Adrenal gland (tissue), 12 donors: ENCODE results near the gene DGCR8. TPM values are rescaled to one million over a fixed set of nuclear protein-coding genes. Genes with fewer than 3 reads are reported as not detected.

Experiments
- DNase-seq, 7 donors: peaks; one replicate each; pipeline ENCODE4 v3.0.0-alpha.2; 2019 to 2020
- H3K27ac ChIP-seq, 5 donors: fragments of 200-600 bp; sonication (generic) in 4 of 5; 1 replicate in 3 of 5; 2 replicates in 2 of 5; pipeline versions ENCODE4 v1.5.1 to v1.8.0; 2016 to 2020; ENCODE audit warnings: mild to moderate bottlenecking in 1 of 5
- H3K27me3 ChIP-seq: fragments of 200-600 bp; 2 replicates; pipeline ENCODE4 v1.8.0; 2021
- H3K36me3 ChIP-seq, 2 donors: fragments of 200-600 bp; replicated peaks in 1 of 2; 1 replicate in 1 of 2; 2 replicates in 1 of 2; pipeline versions ENCODE4 v1.5.1 to v1.8.0; 2018 to 2022
- H3K4me1 ChIP-seq, 2 donors: fragments of 200-600 bp; replicated peaks in 1 of 2; 1 replicate in 1 of 2; 2 replicates in 1 of 2; pipeline versions ENCODE4 v1.5.1 to v1.8.0; 2018 to 2021
- H3K4me3 ChIP-seq, 4 donors: fragments of 200-600 bp; sonication (generic) in 3 of 4; one replicate each; pipeline ENCODE4 v1.5.1; 2016 to 2018
- H3K9me3 ChIP-seq, 3 donors: fragments of 200-600 bp; sonication (generic) in 1 of 3; replicated peaks in 1 of 3; 1 replicate in 2 of 3; 2 replicates in 1 of 3; pipeline versions ENCODE4 v1.5.1 to v1.8.0; 2016 to 2021
- POLR2A ChIP-seq, 2 donors: fragments of 450-650 bp; IDR thresholded peaks; one replicate each; pipeline ENCODE4 v1.6.1; 2017; ENCODE audit warnings: antibody characterized with exemption in 2 of 2, mild to moderate bottlenecking in 2 of 2, moderate library complexity in 1 of 2
- WGBS, 4 donors: extraction: QIAGEN DNeasy Blood & Tissue Kit in 2 of 4; methylation state at CpG; one replicate each; pipeline versions ENCODE4 v1.1.5 to v1.1.7; 2013 to 2017; 5-methylcytosine and 5-hydroxymethylcytosine counted together
- intact Hi-C, 2 donors: fragments of 100-400 bp; cut with DNase I; formaldehyde crosslinking; loops; one replicate each; pipeline versions ENCODE4 v1.14.1 to v1.15.0; 2022 to 2023
- polyA plus RNA-seq, 3 donors: library from polyadenylated mRNA; stranded (reverse); fragments of 200-250 nt in 2 of 3; fragments of 350-450 nt in 1 of 3; fragmentation: Illumina TruSeq in 1 of 3; extraction: RNeasy Lipid Tissue Mini Kit (QIAGEN cat#74804) in 1 of 3; gene quantifications; one replicate each; pipeline ENCODE4 v1.2.3, GENCODE V29; 2013 to 2014
- total RNA-seq, 9 donors: library from RNA; depleted of rRNA in 4 of 9; stranded (reverse); fragments of >200 nt in 4 of 9; fragments of 120-200 nt in 1 of 9; fragmentation: NEBNext Ultra II Directional in 1 of 9; extraction: Animal tissue kit (Norgen Biotek cat#: 25700) in 1 of 9; gene quantifications; one replicate each; pipeline versions ENCODE4 v1.1.0 to v1.2.4, GENCODE V29; 2013 to 2023
- TF ChIP-seq, protein P1 (sequence below), 6 experiments: fragments of 450-650 bp in 4 of 6; fragments of 200-600 bp in 2 of 6; sonication (generic) in 1 of 6; IDR thresholded peaks; 1 replicate in 5 of 6; 2 replicates in 1 of 6; pipeline versions ENCODE4 v1.5.1 to v1.8.0; 2016 to 2021; ENCODE audit warnings: antibody characterized with exemption in 6 of 6, mild to moderate bottlenecking in 2 of 6, moderate library complexity in 1 of 6
- donor health status: healthy with polysubstance abuse.
- donor health status: Bipolar disorder and iron deficiency.
- donor health status: DM: yes; HTN: yes; CAD: no.
- donor health status: DM: no; HTN: no; CAD: no.
- donor health status: DM: no; HTN: no; CAD: no.
- donor health status: DM: yes; HTN: yes; CAD: no.

The DGCR8 gene
- total and polyA plus RNA-seq, 12 donors = 7.2 to 32.2 (median 22.4) TPM

DNA sequence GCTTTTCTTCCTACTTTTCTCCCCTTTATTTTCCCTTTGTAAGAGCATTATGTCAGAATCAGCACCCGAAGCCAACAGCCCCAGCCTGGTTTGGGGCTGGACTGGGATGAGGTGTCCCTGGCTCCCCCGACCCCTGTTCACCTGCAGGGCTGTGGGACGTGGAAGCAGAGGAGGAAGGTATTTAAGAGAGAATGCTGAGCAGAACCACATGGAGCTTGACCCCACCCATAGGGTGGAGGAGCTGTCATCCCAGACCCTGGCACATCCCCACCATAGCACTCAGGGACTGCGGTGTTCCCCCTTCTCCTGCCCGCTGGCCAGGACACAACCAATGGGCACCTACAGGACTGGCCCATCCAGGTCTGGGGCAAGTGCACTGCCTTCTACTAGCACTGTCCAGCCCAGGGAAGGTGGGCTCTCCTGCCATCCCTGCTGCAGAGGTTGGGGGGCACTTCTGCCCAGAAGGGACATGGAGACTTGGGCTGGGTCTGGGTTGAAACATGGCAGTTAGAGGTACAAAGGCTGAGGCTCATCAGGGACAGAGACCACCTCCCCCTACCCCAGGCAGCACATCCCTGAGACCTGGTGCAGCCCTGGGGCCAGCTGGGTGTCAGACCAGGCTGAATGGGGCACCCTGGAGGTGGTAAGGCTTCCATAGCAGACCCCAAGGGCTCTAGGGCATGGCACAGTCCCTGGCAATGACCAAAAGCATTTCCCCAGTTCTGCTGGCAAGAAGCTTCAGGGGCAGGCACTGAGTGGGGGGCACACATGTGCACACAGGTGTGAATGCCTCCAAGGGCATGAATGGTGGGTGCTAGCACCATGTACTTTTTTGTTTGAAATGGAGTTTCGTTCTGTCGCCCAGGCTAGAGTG is 39.5 kb upstream of the DGCR8 start:
- intact Hi-C loops = no loop called here
- DNase-seq = no peak
- Histone ChIP-seq H3K27me3 (no peaks in the 10 kb centered on the region), H3K4me1 (no peaks in the 10 kb centered on the region), H3K36me3 (peaks cover 0 to 36% of the 10 kb centered on the region in 2 donors), H3K27ac (no peak overlapping the region), H3K4me3 (no peak overlapping the region), H3K9me3 (no peaks in the 10 kb centered on the region)
- 91 to 97% (median 92%) methylated on average over 5 to 7 of the region's 7 CpGs for WGBS, 4 donors
- no peak for TF ChIP-seq POLR2A (IDR thresholded peaks at IDR 0.05)
- TF ChIP-seq, protein P1, sequence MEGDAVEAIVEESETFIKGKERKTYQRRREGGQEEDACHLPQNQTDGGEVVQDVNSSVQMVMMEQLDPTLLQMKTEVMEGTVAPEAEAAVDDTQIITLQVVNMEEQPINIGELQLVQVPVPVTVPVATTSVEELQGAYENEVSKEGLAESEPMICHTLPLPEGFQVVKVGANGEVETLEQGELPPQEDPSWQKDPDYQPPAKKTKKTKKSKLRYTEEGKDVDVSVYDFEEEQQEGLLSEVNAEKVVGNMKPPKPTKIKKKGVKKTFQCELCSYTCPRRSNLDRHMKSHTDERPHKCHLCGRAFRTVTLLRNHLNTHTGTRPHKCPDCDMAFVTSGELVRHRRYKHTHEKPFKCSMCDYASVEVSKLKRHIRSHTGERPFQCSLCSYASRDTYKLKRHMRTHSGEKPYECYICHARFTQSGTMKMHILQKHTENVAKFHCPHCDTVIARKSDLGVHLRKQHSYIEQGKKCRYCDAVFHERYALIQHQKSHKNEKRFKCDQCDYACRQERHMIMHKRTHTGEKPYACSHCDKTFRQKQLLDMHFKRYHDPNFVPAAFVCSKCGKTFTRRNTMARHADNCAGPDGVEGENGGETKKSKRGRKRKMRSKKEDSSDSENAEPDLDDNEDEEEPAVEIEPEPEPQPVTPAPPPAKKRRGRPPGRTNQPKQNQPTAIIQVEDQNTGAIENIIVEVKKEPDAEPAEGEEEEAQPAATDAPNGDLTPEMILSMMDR (IDR thresholded peaks at IDR 0.05) = no peak

DNA sequence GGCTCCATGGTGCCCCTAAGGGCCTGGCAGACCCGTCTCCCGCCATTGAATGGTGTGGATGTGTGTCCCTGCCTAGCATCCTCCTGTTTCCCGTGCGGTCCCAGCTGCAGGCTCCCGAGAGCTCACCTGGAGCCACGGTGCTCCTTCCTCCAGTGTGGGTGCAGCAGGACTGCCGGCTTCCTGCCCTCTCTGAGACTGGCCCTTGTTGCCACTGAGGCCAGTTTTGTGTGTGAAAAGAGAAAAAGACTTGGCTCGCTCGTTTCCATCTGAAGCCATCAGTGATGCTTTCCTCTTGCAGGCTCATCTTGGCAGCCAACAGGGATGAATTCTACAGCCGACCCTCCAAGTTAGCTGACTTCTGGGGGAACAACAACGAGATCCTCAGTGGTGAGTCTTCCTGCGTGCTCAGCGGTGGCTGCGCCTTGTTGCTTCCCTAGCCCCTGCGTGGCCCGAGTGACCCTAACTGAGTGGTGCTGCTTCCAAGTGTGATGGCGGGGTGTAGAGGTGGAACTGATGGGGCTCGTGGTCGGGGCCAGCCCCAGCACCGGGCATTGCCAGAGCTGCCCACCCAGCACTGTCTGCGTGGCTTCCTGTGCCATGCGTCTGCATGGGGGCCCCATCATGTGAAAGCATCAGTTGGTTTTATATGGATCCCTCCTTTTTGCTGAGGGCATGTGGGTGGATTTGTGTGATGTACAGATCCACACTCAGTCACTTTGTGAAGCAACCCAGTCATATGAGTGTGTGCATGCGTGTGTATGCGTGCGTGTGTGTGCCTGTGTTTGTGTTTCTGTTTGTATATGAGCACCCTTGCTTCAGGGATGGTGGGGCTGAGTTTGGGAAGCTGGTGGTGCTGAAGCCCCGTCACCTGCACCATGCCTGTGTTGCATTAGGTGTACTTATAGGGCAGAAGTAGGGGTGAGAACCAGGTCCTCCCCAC is 36.7 kb upstream of the DGCR8 start:
- intact Hi-C loops = no loop called here
- TF ChIP-seq POLR2A (IDR thresholded peaks at IDR 0.05) = no peak
- TF ChIP-seq, protein P1 (IDR thresholded peaks at IDR 0.05) = no peak
- no peak overlapping the region for H3K27ac ChIP-seq
- H3K27me3 ChIP-seq = no peaks in the 10 kb centered on the region
- no peak for DNase-seq
- WGBS, 4 donors = 94 to 98% (median 94%) methylated on average over 9 to 26 of the region's 26 CpGs
- H3K4me1 ChIP-seq = no peaks in the 10 kb centered on the region
- H3K9me3 ChIP-seq = no peaks in the 10 kb centered on the region
- no peak overlapping the region for H3K4me3 ChIP-seq
- peaks cover 0 to 32% of the 10 kb centered on the region in 2 donors for H3K36me3 ChIP-seq

DNA sequence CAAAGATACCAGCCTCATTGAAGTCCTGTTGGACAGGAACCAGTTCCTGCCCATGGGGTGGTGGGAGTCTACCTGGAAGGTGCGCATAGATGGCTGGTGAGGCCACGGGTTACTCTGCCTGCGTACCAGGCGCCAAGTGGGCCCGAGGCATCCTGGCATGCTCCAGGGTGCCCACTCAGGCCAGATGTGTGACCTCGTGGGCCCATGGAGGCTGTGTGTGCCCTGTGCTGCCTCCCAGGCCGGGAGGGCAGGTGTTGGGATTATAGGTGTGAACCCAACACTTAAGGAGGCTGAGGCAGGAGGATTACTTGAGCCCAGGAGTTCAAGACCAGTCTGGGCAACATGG is 36.1 kb upstream of the DGCR8 start:
- Histone ChIP-seq H3K27me3 (no peaks in the 10 kb centered on the region), H3K4me1 (no peaks in the 10 kb centered on the region), H3K4me3 (no peak overlapping the region), H3K27ac (no peak overlapping the region), H3K9me3 (no peaks in the 10 kb centered on the region), H3K36me3 (peaks cover 0 to 27% of the 10 kb centered on the region in 2 donors)
- TF ChIP-seq, protein P1 (IDR thresholded peaks at IDR 0.05) = no peak
- TF ChIP-seq POLR2A (IDR thresholded peaks at IDR 0.05) = no peak
- 90 to 100% (median 98%) methylated on average over 7 of the region's 7 CpGs; no CpG with 5 or more reads in 1 of the 4 donors for WGBS, 4 donors
- no peak for DNase-seq
- intact Hi-C loops = no loop called here

DNA sequence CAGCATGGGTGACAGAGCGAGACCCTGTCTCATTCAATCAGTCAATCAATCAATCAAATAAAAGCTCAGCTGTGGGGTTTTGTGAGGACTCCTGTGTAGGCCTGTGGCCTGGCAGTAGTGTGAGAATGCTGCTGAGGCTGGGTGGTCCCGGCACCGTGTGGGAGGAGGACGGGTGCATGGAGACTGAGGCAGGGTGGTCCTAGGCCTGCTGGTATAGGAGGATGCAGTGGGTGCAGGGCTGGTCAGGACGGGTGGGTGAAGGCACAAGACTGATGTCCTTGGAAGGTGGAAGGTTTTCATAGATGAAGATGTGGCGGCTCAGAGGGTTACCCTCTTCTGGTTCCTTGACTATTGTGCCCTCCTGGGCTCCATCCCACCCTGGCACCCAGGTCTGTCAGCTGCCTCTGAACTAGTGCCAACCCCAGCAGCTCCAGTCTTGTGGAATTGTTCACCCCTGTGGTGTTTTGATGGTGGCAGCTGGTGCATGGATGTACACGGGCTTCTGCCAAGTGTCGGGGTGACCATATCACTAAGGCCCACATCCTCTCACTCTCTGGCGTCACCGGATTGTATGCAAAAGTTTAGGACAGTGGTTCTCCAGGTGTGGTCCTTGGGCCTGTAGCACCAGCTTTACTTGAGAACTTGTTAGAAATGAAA is 35.4 kb upstream of the DGCR8 start:
- intact Hi-C loops = no loop called here

More for the DNA sequence above, 35.4 kb upstream of the DGCR8 start:
- H3K4me3 ChIP-seq = no peak overlapping the region
- H3K36me3 ChIP-seq = peaks cover 0 to 27% of the 10 kb centered on the region in 2 donors
- no peak for TF ChIP-seq POLR2A (IDR thresholded peaks at IDR 0.05)
- TF ChIP-seq, protein P1 (IDR thresholded peaks at IDR 0.05) = no peak
- H3K9me3 ChIP-seq = no peaks in the 10 kb centered on the region
- no peaks in the 10 kb centered on the region for H3K27me3 ChIP-seq
- DNase-seq = no peak
- WGBS, 4 donors = 87 to 99% (median 92%) methylated on average over 8 to 10 of the region's 10 CpGs
- no peaks in the 10 kb centered on the region for H3K4me1 ChIP-seq
- no peak overlapping the region for H3K27ac ChIP-seq
